Liver (tissue), 9 donors: ENCODE results near the gene RBCK1. TPM values are rescaled to one million over a fixed set of nuclear protein-coding genes. Genes with fewer than 3 reads are reported as not detected.

Experiments used
- DNase-seq: peaks from one replicate; pipeline ENCODE4 v3.0.0-alpha.2; 2017; ENCODE audit warnings: low spot score
- H3K27ac ChIP-seq, 2 donors: one replicate each; pipeline ENCODE4 v1.7.0; 2013; ENCODE audit warnings: inconsistent platforms in 2 of 2, low read length in 2 of 2, control low read depth in 1 of 2, low read depth in 1 of 2, mild to moderate bottlenecking in 1 of 2
- H3K27me3 ChIP-seq, 4 donors: one replicate each; pipeline versions ENCODE4 v1.6.1 to v1.7.0; 2013; ENCODE audit warnings: low read length in 3 of 4, inconsistent platforms in 1 of 4, mild to moderate bottlenecking in 1 of 4, moderate library complexity in 1 of 4; ENCODE audit not compliant: control insufficient read depth in 4 of 4, insufficient read depth in 4 of 4
- H3K36me3 ChIP-seq, 4 donors: one replicate each; pipeline versions ENCODE4 v1.6.1 to v1.7.0; 2013; ENCODE audit warnings: low read length in 3 of 4, mild to moderate bottlenecking in 3 of 4, low read depth in 1 of 4, moderate library complexity in 1 of 4; ENCODE audit not compliant: control insufficient read depth in 4 of 4, insufficient read depth in 3 of 4
- H3K4me1 ChIP-seq, 4 donors: one replicate each; pipeline versions ENCODE4 v1.6.1 to v1.7.0; 2013; ENCODE audit warnings: low read length in 3 of 4, mild to moderate bottlenecking in 3 of 4, moderate library complexity in 1 of 4; ENCODE audit not compliant: control insufficient read depth in 4 of 4, insufficient read depth in 4 of 4
- H3K4me3 ChIP-seq, 3 donors: one replicate each; pipeline versions ENCODE4 v1.6.1 to v1.7.0; 2013; ENCODE audit warnings: low read length in 3 of 3, control low read depth in 1 of 3, low read depth in 1 of 3, mild to moderate bottlenecking in 1 of 3
- H3K9ac ChIP-seq, 2 donors: one replicate each; pipeline ENCODE4 v1.7.0; 2013; ENCODE audit warnings: low read length in 2 of 2, mild to moderate bottlenecking in 2 of 2, moderate library complexity in 2 of 2, control low read depth in 1 of 2, low read depth in 1 of 2
- H3K9me3 ChIP-seq, 4 donors: one replicate each; pipeline versions ENCODE4 v1.6.1 to v1.7.0; 2013; ENCODE audit warnings: low read length in 3 of 4; ENCODE audit not compliant: control insufficient read depth in 4 of 4
- ATF3 ChIP-seq: IDR thresholded peaks from 2 replicates; pipeline ENCODE4 v1.6.1; 2016; ENCODE audit warnings: antibody characterized with exemption
- CTCF ChIP-seq: fragments of 150-350 bp; IDR thresholded peaks from 2 replicates; pipeline ENCODE4 v1.5.1; 2017; ENCODE audit warnings: improper control_type of control experiment, low read depth, low read length; ENCODE audit not compliant: missing input control
- EGR1 ChIP-seq, 2 donors: IDR thresholded peaks; 2 replicates each; pipeline ENCODE4 v1.6.1; 2016 to 2018; ENCODE audit warnings: antibody characterized with exemption in 2 of 2, low read depth in 2 of 2
- FOXA1 ChIP-seq: IDR thresholded peaks from 2 replicates; pipeline ENCODE4 v1.6.1; 2016; ENCODE audit warnings: antibody characterized with exemption
- FOXA2 ChIP-seq: IDR thresholded peaks from 2 replicates; pipeline ENCODE4 v1.6.1; 2016; ENCODE audit warnings: antibody characterized with exemption
- GABPA ChIP-seq, 2 donors: IDR thresholded peaks in 1 of 2; conservative IDR thresholded peaks in 1 of 2; 2 replicates each; pipeline ENCODE4 v1.6.1; 2016; ENCODE audit warnings: antibody characterized with exemption in 2 of 2, mild to moderate bottlenecking in 1 of 2, moderate library complexity in 1 of 2
- HNF4A ChIP-seq, 2 donors: conservative IDR thresholded peaks; 2 replicates each; pipeline ENCODE4 v1.6.1; 2016; ENCODE audit warnings: antibody characterized with exemption in 2 of 2, mild to moderate bottlenecking in 2 of 2
- HNF4G ChIP-seq: IDR thresholded peaks from 2 replicates; pipeline ENCODE4 v1.6.1; 2016; ENCODE audit warnings: antibody characterized with exemption
- JUND ChIP-seq, 2 donors: IDR thresholded peaks; 2 replicates each; pipeline ENCODE4 v1.6.1; 2016; ENCODE audit warnings: antibody characterized with exemption in 2 of 2
- MAX ChIP-seq: IDR thresholded peaks from 2 replicates; pipeline ENCODE4 v1.6.1; 2016; ENCODE audit warnings: antibody characterized with exemption
- NR2F2 ChIP-seq: IDR thresholded peaks from 2 replicates; pipeline ENCODE4 v1.6.1; 2016; ENCODE audit warnings: antibody characterized with exemption
- RAD21 ChIP-seq, 2 donors: IDR thresholded peaks; 2 replicates each; pipeline ENCODE4 v1.6.1; 2016; ENCODE audit warnings: antibody characterized with exemption in 2 of 2, mild to moderate bottlenecking in 2 of 2
- REST ChIP-seq: IDR thresholded peaks from 2 replicates; pipeline ENCODE4 v1.6.1; 2016; ENCODE audit warnings: antibody characterized with exemption, mild to moderate bottlenecking
- RXRA ChIP-seq, 2 donors: IDR thresholded peaks; 2 replicates each; pipeline ENCODE4 v1.6.1; 2017 to 2018; ENCODE audit warnings: antibody characterized with exemption in 2 of 2, mild to moderate bottlenecking in 1 of 2
- SP1 ChIP-seq: IDR thresholded peaks from 2 replicates; pipeline ENCODE4 v1.6.1; 2018; ENCODE audit warnings: antibody characterized with exemption, mild to moderate bottlenecking
- TAF1 ChIP-seq: conservative IDR thresholded peaks from 2 replicates; pipeline ENCODE4 v1.6.1; 2016; ENCODE audit warnings: antibody characterized with exemption, mild to moderate bottlenecking
- YY1 ChIP-seq: IDR thresholded peaks from 2 replicates; pipeline ENCODE4 v1.6.1; 2016; ENCODE audit warnings: antibody characterized with exemption, mild to moderate bottlenecking
- ZBTB33 ChIP-seq: IDR thresholded peaks from 2 replicates; pipeline ENCODE4 v1.6.1; 2016; ENCODE audit warnings: antibody characterized with exemption
- WGBS: extraction: QIAGEN DNeasy Blood & Tissue Kit; methylation state at CpG from one replicate; pipeline ENCODE4 v1.1.7; 2013; 5-methylcytosine and 5-hydroxymethylcytosine counted together
- polyA plus RNA-seq, 2 donors: library from polyadenylated mRNA; stranded (reverse) in 1 of 2; unstranded in 1 of 2; fragments of 200-250 nt in 1 of 2; fragments of >200 nt in 1 of 2; fragmentation: Nextera tagmentation in 1 of 2; extraction: Ambion mirVana in 1 of 2; gene quantifications; one replicate each; pipeline versions ENCODE4 v1.2.1 to v1.2.3, GENCODE V29; 2013 to 2015
- total RNA-seq, 2 donors: library from RNA; depleted of rRNA; stranded (reverse); fragments of >200 nt; gene quantifications; one replicate each; pipeline ENCODE4 v1.2.3, GENCODE V29; 2014
- donor health status: healthy.
- donor health status: healthy.
- donor health status: healthy.
- donor health status: healthy.
- donor health status: healthy.

RBCK1 gene
- total and polyA plus RNA-seq, 4 donors: 18.0 to 62.6 (median 54.8) TPM

GRCh38 chr20:412081-412480 lies 4.0 kb downstream of the RBCK1 start:
- H3K27ac ChIP-seq: no peak overlapping the region
- 84% methylated on average over 3 of the region's 3 CpGs for WGBS
- TF ChIP-seq ATF3: no peak
- TF ChIP-seq EGR1 (IDR thresholded peaks at IDR 0.05; ENCODE audit: low read depth in 2 of 2): no peak
- TF ChIP-seq MAX: no peak
- TF ChIP-seq NR2F2: no peak
- TF ChIP-seq FOXA2: no peak
- TF ChIP-seq HNF4A (conservative IDR thresholded peaks at IDR 0.05): no peak
- no peak for TF ChIP-seq GABPA (IDR thresholded peaks at IDR 0.05 in 1 of 2, conservative IDR thresholded peaks at IDR 0.05 in 1 of 2)
- no peak for TF ChIP-seq ZBTB33
- no peak for TF ChIP-seq RXRA (IDR thresholded peaks at IDR 0.05)
- no peak for TF ChIP-seq HNF4G
- no peak for TF ChIP-seq YY1
- TF ChIP-seq FOXA1: no peak
- TF ChIP-seq CTCF: no peak
- TF ChIP-seq SP1: no peak
- no peak for TF ChIP-seq JUND (IDR thresholded peaks at IDR 0.05)
- TF ChIP-seq TAF1: no peak
- TF ChIP-seq RAD21 (IDR thresholded peaks at IDR 0.05): no peak
- TF ChIP-seq REST: no peak
- no peak overlapping the region for H3K9ac ChIP-seq
- H3K27me3 ChIP-seq: no peaks in the 10 kb centered on the region
- H3K4me1 ChIP-seq: peaks cover 11 to 42% (median 31%) of the 10 kb centered on the region in 4 donors
- H3K9me3 ChIP-seq: no peaks in the 10 kb centered on the region
- peaks cover 0 to 14% (median 7%) of the 10 kb centered on the region in 4 donors for H3K36me3 ChIP-seq
- no peak overlapping the region for H3K4me3 ChIP-seq
- no peak for DNase-seq
